K562 (cell line): Measurements from ENCODE around the gene HMGN2.

Experiments used
- FOXK1 ChIP-seq: sonication (generic); formaldehyde crosslinking; IDR thresholded peaks from 2 replicates; pipeline ENCODE4 v1.8.0; 2022; ENCODE audit warnings: missing genetic modification reagents, mild to moderate bottlenecking, borderline replicate concordance
- FOXM1 ChIP-seq, 2 experiments: fragments of 450-650 bp in 1 of 2; sonication (generic) in 1 of 2; formaldehyde crosslinking in 1 of 2; IDR thresholded peaks; 2 replicates each; pipeline versions ENCODE4 v1.6.1 to v1.9.0; 2017 to 2022; ENCODE audit warnings: low read depth in 2 of 2, mild to moderate bottlenecking in 2 of 2, missing genetic modification reagents in 1 of 2, moderate library complexity in 1 of 2
- KAT7 ChIP-seq: sonication (generic); formaldehyde crosslinking; IDR thresholded peaks from 2 replicates; pipeline ENCODE4 v1.8.0; 2022; ENCODE audit warnings: missing genetic modification reagents, mild to moderate bottlenecking, borderline replicate concordance
- MAFK ChIP-seq: IDR thresholded peaks from 2 replicates; pipeline ENCODE4 v1.6.1; 2011; ENCODE audit warnings: low read length, improper control_type of control experiment
- RNF2 ChIP-seq: sonication (generic); IDR thresholded peaks from 2 replicates; pipeline ENCODE4 v1.6.1; 2016
- TF ChIP-seq, protein P1 (sequence below), 3 experiments: IDR thresholded peaks in 2 of 3; conservative IDR thresholded peaks in 1 of 3; 2 replicates each; pipeline ENCODE4 v1.5.1; 2011 to 2012; ENCODE audit warnings: low read length in 3 of 3, mild to moderate bottlenecking in 3 of 3, control low read depth in 2 of 3, improper control_type of control experiment in 1 of 3, inconsistent platforms in 1 of 3, low read depth in 1 of 3, mixed read lengths in 1 of 3, moderate library complexity in 1 of 3; ENCODE audit not compliant: insufficient read depth in 2 of 3
- TF ChIP-seq, protein P2 (sequence below): fragments of 200-800 bp; sonication (Bioruptor generic); IDR thresholded peaks from 2 replicates; pipeline ENCODE4 v1.6.1; 2016; ENCODE audit warnings: missing genetic modification characterization, missing compliant biosample characterization

GRCh38 chr1:26450908-26451307 lies 21.3 kb upstream of the HMGN2 start:
- TF ChIP-seq, protein P1, sequence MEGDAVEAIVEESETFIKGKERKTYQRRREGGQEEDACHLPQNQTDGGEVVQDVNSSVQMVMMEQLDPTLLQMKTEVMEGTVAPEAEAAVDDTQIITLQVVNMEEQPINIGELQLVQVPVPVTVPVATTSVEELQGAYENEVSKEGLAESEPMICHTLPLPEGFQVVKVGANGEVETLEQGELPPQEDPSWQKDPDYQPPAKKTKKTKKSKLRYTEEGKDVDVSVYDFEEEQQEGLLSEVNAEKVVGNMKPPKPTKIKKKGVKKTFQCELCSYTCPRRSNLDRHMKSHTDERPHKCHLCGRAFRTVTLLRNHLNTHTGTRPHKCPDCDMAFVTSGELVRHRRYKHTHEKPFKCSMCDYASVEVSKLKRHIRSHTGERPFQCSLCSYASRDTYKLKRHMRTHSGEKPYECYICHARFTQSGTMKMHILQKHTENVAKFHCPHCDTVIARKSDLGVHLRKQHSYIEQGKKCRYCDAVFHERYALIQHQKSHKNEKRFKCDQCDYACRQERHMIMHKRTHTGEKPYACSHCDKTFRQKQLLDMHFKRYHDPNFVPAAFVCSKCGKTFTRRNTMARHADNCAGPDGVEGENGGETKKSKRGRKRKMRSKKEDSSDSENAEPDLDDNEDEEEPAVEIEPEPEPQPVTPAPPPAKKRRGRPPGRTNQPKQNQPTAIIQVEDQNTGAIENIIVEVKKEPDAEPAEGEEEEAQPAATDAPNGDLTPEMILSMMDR (IDR thresholded peaks at IDR 0.05 in 2 of 3, conservative IDR thresholded peaks at IDR 0.05 in 1 of 3; ENCODE audit: insufficient read depth in 2 of 3, low read depth in 1 of 3, low read length in 3 of 3) = no peak
- TF ChIP-seq RNF2 = no peak
- no peak for TF ChIP-seq FOXM1 (IDR thresholded peaks at IDR 0.05; ENCODE audit: low read depth)
- no peak for TF ChIP-seq FOXM1 (CRISPR knock-in tag; IDR thresholded peaks at IDR 0.05; ENCODE audit: low read depth)
- no peak for TF ChIP-seq MAFK
- TF ChIP-seq FOXK1 (CRISPR knock-in tag) = no peak
- TF ChIP-seq, protein P2, sequence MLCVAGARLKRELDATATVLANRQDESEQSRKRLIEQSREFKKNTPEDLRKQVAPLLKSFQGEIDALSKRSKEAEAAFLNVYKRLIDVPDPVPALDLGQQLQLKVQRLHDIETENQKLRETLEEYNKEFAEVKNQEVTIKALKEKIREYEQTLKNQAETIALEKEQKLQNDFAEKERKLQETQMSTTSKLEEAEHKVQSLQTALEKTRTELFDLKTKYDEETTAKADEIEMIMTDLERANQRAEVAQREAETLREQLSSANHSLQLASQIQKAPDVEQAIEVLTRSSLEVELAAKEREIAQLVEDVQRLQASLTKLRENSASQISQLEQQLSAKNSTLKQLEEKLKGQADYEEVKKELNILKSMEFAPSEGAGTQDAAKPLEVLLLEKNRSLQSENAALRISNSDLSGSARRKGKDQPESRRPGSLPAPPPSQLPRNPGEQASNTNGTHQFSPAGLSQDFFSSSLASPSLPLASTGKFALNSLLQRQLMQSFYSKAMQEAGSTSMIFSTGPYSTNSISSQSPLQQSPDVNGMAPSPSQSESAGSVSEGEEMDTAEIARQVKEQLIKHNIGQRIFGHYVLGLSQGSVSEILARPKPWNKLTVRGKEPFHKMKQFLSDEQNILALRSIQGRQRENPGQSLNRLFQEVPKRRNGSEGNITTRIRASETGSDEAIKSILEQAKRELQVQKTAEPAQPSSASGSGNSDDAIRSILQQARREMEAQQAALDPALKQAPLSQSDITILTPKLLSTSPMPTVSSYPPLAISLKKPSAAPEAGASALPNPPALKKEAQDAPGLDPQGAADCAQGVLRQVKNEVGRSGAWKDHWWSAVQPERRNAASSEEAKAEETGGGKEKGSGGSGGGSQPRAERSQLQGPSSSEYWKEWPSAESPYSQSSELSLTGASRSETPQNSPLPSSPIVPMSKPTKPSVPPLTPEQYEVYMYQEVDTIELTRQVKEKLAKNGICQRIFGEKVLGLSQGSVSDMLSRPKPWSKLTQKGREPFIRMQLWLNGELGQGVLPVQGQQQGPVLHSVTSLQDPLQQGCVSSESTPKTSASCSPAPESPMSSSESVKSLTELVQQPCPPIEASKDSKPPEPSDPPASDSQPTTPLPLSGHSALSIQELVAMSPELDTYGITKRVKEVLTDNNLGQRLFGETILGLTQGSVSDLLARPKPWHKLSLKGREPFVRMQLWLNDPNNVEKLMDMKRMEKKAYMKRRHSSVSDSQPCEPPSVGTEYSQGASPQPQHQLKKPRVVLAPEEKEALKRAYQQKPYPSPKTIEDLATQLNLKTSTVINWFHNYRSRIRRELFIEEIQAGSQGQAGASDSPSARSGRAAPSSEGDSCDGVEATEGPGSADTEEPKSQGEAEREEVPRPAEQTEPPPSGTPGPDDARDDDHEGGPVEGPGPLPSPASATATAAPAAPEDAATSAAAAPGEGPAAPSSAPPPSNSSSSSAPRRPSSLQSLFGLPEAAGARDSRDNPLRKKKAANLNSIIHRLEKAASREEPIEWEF = no peak
- TF ChIP-seq KAT7 = no peak
